WI38 (cell line): Measurements from ENCODE around the gene C19orf38.

ENCODE experiments used
- H3K4me3 ChIP-seq: 2 replicates; pipeline ENCODE4 v1.5.1; 2011; ENCODE audit warnings: low read depth, mild to moderate bottlenecking, control low read depth, low read length
- CTCF ChIP-seq: IDR thresholded peaks from 2 replicates; pipeline ENCODE4 v1.5.1; 2012; ENCODE audit warnings: low read depth, mild to moderate bottlenecking, control low read depth, low read length

The C19orf38 gene

GRCh38 chr19:10826846-10827245 is 21.4 kb upstream of the C19orf38 start:
- no peak for TF ChIP-seq CTCF
- no peak overlapping the region for H3K4me3 ChIP-seq

- H3K4me3 ChIP-seq, result no peak overlapping the region
- TF ChIP-seq CTCF, result no peak
Measured at GRCh38 chr19:10828981-10829821, 19.0 kb upstream of the C19orf38 start.

- no peak for TF ChIP-seq CTCF
- no peak overlapping the region for H3K4me3 ChIP-seq
Measured at GRCh38 chr19:10829967-10830366, 18.2 kb upstream of the C19orf38 start.

- H3K4me3 ChIP-seq, result no peak overlapping the region
- TF ChIP-seq CTCF, result no peak
Measured at GRCh38 chr19:10830370-10830769, 17.8 kb upstream of the C19orf38 start.

- H3K4me3 ChIP-seq, result no peak overlapping the region
- no peak for TF ChIP-seq CTCF
Measured at GRCh38 chr19:10830931-10831779, 17.1 kb upstream of the C19orf38 start.

- no peak overlapping the region for H3K4me3 ChIP-seq
- no peak for TF ChIP-seq CTCF
Measured at GRCh38 chr19:10831987-10832938, 16.0 kb upstream of the C19orf38 start.
